HepG2 (cell line): ENCODE data around the gene ACP5. TPM values are rescaled to one million over a fixed set of nuclear protein-coding genes. Genes with fewer than 3 reads are reported as not detected.

Source experiments
- ATF7 ChIP-seq, 2 experiments: fragments of 450-650 bp in 1 of 2; sonication (generic) in 1 of 2; formaldehyde crosslinking in 1 of 2; IDR thresholded peaks; 2 replicates each; pipeline versions ENCODE4 v1.4.0 to v1.6.1; 2016 to 2020; ENCODE audit warnings: antibody characterized with exemption in 1 of 2, mild to moderate bottlenecking in 1 of 2, missing genetic modification reagents in 1 of 2
- CBFB ChIP-seq: sonication (generic); formaldehyde crosslinking; IDR thresholded peaks from 2 replicates; pipeline ENCODE4 v1.4.0; 2020; ENCODE audit warnings: missing genetic modification reagents
- CEBPG ChIP-seq: IDR thresholded peaks from 2 replicates; pipeline ENCODE4 v1.6.1; 2016
- CTCF ChIP-seq: sonication (generic); formaldehyde crosslinking; IDR thresholded peaks from 2 replicates; pipeline ENCODE4 v1.5.0; 2020; ENCODE audit warnings: mild to moderate bottlenecking, missing genetic modification reagents, moderate library complexity
- GABPA ChIP-seq, 2 experiments: IDR thresholded peaks; 2 replicates each; pipeline ENCODE4 v1.6.1; 2011 to 2016; ENCODE audit warnings: low read depth in 2 of 2, low read length in 1 of 2, missing biosample characterization in 1 of 2, missing genetic modification characterization in 1 of 2
- GTF3A ChIP-seq: sonication (generic); formaldehyde crosslinking; conservative IDR thresholded peaks from 2 replicates; pipeline ENCODE4 v1.4.0; 2020; ENCODE audit warnings: mild to moderate bottlenecking, missing genetic modification reagents
- HBP1 ChIP-seq: IDR thresholded peaks from 2 replicates; pipeline ENCODE4 v1.6.1; 2016; ENCODE audit warnings: low read depth, control low read depth
- IRF2 ChIP-seq: IDR thresholded peaks from 2 replicates; pipeline ENCODE4 v1.6.1; 2018; ENCODE audit warnings: missing genetic modification reagents, missing compliant biosample characterization
- POGZ ChIP-seq: sonication (generic); formaldehyde crosslinking; IDR thresholded peaks from 2 replicates; pipeline ENCODE4 v1.4.0; 2020; ENCODE audit warnings: mild to moderate bottlenecking, missing genetic modification reagents
- RFX3 ChIP-seq: IDR thresholded peaks from 2 replicates; pipeline ENCODE4 v1.6.1; 2016; ENCODE audit warnings: missing biosample characterization, missing genetic modification reagents
- SALL2 ChIP-seq: sonication (generic); formaldehyde crosslinking; IDR thresholded peaks from 2 replicates; pipeline ENCODE4 v1.8.1; 2023; ENCODE audit warnings: mild to moderate bottlenecking, missing genetic modification reagents, inconsistent platforms
- SMYD3 ChIP-seq: sonication (generic); formaldehyde crosslinking; IDR thresholded peaks from 2 replicates; pipeline ENCODE4 v1.8.1; 2023; ENCODE audit warnings: mild to moderate bottlenecking, missing genetic modification reagents
- TEAD2 ChIP-seq: sonication (generic); formaldehyde crosslinking; IDR thresholded peaks from 2 replicates; pipeline ENCODE4 v1.9.0; 2021; ENCODE audit warnings: missing genetic modification reagents
- ZNF101 ChIP-seq: sonication (generic); formaldehyde crosslinking; IDR thresholded peaks from 2 replicates; pipeline ENCODE4 v1.4.0; 2020; ENCODE audit warnings: mild to moderate bottlenecking, low read depth, missing genetic modification reagents, borderline replicate concordance
- ZNF34 ChIP-seq: sonication (generic); formaldehyde crosslinking; IDR thresholded peaks from 2 replicates; pipeline ENCODE4 v1.4.0; 2020; ENCODE audit warnings: mild to moderate bottlenecking, missing genetic modification reagents, borderline replicate concordance
- ZNF556 ChIP-seq: sonication (generic); formaldehyde crosslinking; IDR thresholded peaks from 2 replicates; pipeline ENCODE4 v1.4.0; 2020; ENCODE audit warnings: mild to moderate bottlenecking, missing genetic modification reagents, borderline replicate concordance
- ZNF777 ChIP-seq: sonication (generic); formaldehyde crosslinking; IDR thresholded peaks from 2 replicates; pipeline ENCODE4 v1.4.0; 2020; ENCODE audit warnings: missing genetic modification reagents
- ZNF878 ChIP-seq: sonication (generic); formaldehyde crosslinking; IDR thresholded peaks from 2 replicates; pipeline ENCODE4 v1.8.1; 2023; ENCODE audit warnings: mild to moderate bottlenecking, missing genetic modification reagents, moderate library complexity
- polyA plus RNA-seq, 8 experiments: library from polyadenylated mRNA; depleted of rRNA in 3 of 8; stranded (reverse) in 7 of 8; unstranded in 1 of 8; fragments of >200 nt; fragmentation: Illumina TruSeq in 4 of 8; extraction: Trizol in 4 of 8; gene quantifications; 2 replicates each; pipeline versions ENCODE4 v1.2.1 to v1.2.3, GENCODE V29; 2011 to 2016; ENCODE audit warnings: low read depth in 4 of 8, missing spikeins in 1 of 8, mixed read lengths in 1 of 8; ENCODE audit not compliant: insufficient read depth in 1 of 8
- total RNA-seq, 5 experiments: library from RNA; depleted of rRNA; stranded (reverse); fragments of >200 nt; fragmentation: Illumina TruSeq; extraction: Trizol; gene quantifications; 2 replicates each; pipeline ENCODE4 v1.2.3, GENCODE V29; 2016; ENCODE audit warnings: low read depth in 1 of 5
- TF ChIP-seq, protein P1 (sequence below): sonication (generic); formaldehyde crosslinking; conservative IDR thresholded peaks from 2 replicates; pipeline ENCODE4 v1.5.0; 2020; ENCODE audit warnings: missing genetic modification reagents
- TF ChIP-seq, protein P2 (sequence below): sonication (generic); formaldehyde crosslinking; IDR thresholded peaks from 2 replicates; pipeline ENCODE4 v1.8.1; 2023; ENCODE audit warnings: mild to moderate bottlenecking, inconsistent platforms, moderate library complexity, missing genetic modification reagents, borderline replicate concordance

The ACP5 gene
- total and polyA plus RNA-seq, 2 of the 13 experiments (the other 11 are each of a cell fraction or from before 2014, with no cell fraction given), result 1.3 to 6.7 TPM

- TF ChIP-seq HBP1 (CRISPR knock-in tag), result no peak
- TF ChIP-seq, protein P1, sequence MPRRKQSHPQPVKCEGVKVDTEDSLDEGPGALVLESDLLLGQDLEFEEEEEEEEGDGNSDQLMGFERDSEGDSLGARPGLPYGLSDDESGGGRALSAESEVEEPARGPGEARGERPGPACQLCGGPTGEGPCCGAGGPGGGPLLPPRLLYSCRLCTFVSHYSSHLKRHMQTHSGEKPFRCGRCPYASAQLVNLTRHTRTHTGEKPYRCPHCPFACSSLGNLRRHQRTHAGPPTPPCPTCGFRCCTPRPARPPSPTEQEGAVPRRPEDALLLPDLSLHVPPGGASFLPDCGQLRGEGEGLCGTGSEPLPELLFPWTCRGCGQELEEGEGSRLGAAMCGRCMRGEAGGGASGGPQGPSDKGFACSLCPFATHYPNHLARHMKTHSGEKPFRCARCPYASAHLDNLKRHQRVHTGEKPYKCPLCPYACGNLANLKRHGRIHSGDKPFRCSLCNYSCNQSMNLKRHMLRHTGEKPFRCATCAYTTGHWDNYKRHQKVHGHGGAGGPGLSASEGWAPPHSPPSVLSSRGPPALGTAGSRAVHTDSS, result no peak
- no peak for TF ChIP-seq ZNF878 (CRISPR knock-in tag)
- TF ChIP-seq SMYD3 (CRISPR knock-in tag), result no peak
- TF ChIP-seq CEBPG, result no peak
- TF ChIP-seq TEAD2 (CRISPR knock-in tag), result no peak
- peak; percentile 54; the same call in 1 of the 2 replicates for TF ChIP-seq POGZ (CRISPR knock-in tag)
- TF ChIP-seq ATF7 (IDR thresholded peaks at IDR 0.05), result no peak
- peak; percentile 15; the same call in 1 of the 2 replicates for TF ChIP-seq ATF7 (CRISPR knock-in tag; IDR thresholded peaks at IDR 0.05)
- TF ChIP-seq GABPA (IDR thresholded peaks at IDR 0.05; ENCODE audit: low read depth, low read length), result peak; percentile 93
- TF ChIP-seq GABPA (CRISPR knock-in tag; IDR thresholded peaks at IDR 0.05; ENCODE audit: low read depth), result peak; percentile 98
- TF ChIP-seq ZNF777 (CRISPR knock-in tag), result 0 out of 2 replicates have a peak, but pooled peaks have one; percentile 6
- peak; percentile 61 for TF ChIP-seq SALL2 (CRISPR knock-in tag)
- peak; percentile 72; the same call in 1 of the 2 replicates for TF ChIP-seq GTF3A (CRISPR knock-in tag)
- peak; percentile 19; the same call in 1 of the 2 replicates for TF ChIP-seq CTCF (CRISPR knock-in tag)
- 0 out of 2 replicates have a peak, but pooled peaks have one; percentile 38 for TF ChIP-seq CBFB (CRISPR knock-in tag)
- TF ChIP-seq ZNF101, result no peak
- TF ChIP-seq ZNF556, result no peak; the same call in 1 of the 2 replicates
- peak; percentile 23; the same call in 1 of the 2 replicates for TF ChIP-seq RFX3 (CRISPR knock-in tag)
- TF ChIP-seq IRF2, result no peak; the same call in 1 of the 2 replicates
- TF ChIP-seq, protein P2, sequence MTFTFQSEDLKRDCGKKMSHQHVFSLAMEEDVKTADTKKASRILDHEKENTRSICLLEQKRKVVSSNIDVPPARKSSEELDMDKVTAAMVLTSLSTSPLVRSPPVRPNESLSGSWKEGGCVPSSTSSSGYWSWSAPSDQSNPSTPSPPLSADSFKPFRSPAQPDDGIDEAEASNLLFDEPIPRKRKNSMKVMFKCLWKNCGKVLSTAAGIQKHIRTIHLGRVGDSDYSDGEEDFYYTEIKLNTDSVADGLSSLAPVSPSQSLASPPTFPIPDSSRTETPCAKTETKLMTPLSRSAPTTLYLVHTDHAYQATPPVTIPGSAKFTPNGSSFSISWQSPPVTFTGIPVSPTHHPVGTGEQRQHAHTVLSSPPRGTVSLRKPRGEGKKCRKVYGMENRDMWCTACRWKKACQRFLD, result peak; percentile 59; the same call in 1 of the 2 replicates
- TF ChIP-seq ZNF34 (CRISPR knock-in tag), result no peak
Measured at GRCh38 chr19:11558881-11559828, 18.3 kb downstream of the ACP5 start, which contains the start of gene ELOF1 (continued).
